ENCODE measurements around the gene STARD3. TPM values are rescaled to one million over a fixed set of nuclear protein-coding genes. Genes with fewer than 3 reads are reported as not detected.

Gene STARD3
- total RNA-seq, 1 donor from 2014 or later, result 31.9 TPM

DNA sequence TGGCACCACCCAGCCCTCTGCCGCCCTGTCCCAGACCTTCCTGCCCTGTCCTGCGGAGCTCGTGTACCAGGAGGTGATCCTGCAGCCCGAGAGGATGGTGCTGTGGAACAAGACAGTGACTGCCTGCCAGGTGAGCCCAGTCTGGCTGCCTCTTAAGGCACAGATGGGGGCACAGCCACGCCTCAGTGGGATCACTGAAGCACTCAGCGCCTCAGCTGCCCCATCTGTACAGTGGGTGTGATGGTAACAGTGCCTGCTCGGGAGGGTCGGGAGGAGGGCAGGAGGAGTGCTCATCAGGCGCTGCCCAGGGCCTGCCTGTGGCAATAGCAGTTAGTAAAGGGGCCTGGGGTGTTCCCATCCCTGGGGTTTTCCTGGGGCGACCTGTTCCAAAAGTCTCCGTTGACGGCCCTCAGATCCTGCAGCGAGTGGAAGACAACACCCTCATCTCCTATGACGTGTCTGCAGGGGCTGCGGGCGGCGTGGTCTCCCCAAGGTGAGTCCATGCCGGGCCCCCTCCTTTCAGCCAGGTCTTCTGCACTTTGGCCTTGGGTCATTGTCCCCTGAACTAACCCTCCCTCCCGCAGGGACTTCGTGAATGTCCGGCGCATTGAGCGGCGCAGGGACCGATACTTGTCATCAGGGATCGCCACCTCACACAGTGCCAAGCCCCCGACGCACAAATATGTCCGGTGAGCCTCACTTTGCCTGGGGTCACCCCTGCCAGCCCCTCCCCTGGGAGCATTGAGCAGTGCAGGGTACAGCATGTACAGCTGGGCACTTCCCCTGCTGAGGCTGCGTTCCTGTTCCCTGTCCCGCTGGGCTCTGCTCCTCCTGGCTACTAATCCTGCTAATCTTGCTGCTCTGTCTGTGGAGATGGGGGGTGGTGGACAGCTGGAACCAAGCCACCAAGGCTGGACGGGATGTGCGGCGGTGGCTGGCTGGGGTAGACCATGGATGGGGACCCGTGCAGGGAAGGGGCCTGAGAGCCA is 23.7 kb downstream of the STARD3 start:
- DNase-seq (ENCODE audit: low read depth), result no peak

DNA sequence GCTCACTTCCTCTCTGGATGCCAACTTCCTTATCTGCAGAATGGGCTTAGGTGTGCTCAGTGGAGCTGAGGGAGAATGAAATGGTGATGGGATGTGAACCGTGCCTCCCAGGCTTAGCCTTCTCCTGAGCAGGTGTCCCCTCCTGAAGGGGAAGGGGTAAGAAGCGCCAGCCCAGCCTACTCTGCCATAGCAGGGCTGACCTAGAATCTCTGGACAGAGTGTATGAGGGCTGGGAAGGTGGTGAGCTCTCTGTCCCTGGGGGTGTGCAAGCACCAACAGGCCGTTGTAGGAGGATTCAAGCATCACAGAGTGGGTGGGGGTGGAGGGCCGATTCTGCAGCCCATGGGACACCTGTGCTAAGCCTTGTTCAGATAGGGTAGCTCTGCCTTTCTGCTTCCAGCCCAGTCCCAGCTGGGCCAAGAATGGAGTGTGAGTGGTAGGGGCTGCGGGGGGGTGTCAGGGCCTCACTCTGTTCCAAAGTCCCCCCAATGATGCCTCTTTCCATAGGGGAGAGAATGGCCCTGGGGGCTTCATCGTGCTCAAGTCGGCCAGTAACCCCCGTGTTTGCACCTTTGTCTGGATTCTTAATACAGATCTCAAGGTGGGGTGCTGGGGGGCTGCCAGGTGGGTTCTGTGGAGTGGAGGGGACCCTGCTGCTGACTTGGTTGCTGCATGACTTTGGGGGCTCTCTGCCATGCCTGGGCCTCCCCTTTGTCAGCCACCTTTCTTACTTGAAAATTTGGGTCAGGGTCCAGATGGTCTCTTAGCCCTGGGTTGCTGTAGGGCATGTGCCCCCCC is 25.0 kb downstream of the STARD3 start:
- no peak for DNase-seq (ENCODE audit: low read depth)

DNA sequence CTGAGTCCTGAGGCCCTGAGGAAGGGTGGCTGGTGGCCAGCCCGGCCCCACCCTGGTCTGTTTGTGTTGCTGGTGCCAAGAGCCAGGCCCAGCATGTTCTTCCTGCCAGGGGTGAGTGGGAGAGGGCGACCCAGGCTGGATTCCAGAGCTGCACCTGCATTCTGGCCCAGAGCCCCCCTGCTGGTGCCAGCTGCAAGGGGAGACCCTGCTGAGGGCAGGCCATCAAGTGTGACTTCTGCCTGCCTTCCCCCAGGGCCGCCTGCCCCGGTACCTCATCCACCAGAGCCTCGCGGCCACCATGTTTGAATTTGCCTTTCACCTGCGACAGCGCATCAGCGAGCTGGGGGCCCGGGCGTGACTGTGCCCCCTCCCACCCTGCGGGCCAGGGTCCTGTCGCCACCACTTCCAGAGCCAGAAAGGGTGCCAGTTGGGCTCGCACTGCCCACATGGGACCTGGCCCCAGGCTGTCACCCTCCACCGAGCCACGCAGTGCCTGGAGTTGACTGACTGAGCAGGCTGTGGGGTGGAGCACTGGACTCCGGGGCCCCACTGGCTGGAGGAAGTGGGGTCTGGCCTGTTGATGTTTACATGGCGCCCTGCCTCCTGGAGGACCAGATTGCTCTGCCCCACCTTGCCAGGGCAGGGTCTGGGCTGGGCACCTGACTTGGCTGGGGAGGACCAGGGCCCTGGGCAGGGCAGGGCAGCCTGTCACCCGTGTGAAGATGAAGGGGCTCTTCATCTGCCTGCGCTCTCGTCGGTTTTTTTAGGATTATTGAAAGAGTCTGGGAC is 25.8 kb downstream of the STARD3 start:
- no peak for DNase-seq (ENCODE audit: low read depth)

DNA sequence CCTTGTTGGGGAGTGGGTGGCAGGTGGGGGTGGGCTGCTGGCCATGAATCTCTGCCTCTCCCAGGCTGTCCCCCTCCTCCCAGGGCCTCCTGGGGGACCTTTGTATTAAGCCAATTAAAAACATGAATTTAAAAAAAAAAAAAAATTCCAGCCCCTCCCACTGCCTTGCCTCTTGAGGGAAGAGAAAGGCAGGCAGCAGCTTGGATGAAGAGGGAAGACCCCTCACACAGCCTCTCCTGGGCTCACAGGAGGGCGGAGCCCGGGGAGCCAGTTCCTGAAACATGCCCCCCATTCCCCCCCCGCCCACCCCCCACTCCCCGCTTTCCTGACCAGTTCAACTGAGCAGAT is 26.4 kb downstream of the STARD3 start:
- no peak for DNase-seq (ENCODE audit: low read depth)

DNA sequence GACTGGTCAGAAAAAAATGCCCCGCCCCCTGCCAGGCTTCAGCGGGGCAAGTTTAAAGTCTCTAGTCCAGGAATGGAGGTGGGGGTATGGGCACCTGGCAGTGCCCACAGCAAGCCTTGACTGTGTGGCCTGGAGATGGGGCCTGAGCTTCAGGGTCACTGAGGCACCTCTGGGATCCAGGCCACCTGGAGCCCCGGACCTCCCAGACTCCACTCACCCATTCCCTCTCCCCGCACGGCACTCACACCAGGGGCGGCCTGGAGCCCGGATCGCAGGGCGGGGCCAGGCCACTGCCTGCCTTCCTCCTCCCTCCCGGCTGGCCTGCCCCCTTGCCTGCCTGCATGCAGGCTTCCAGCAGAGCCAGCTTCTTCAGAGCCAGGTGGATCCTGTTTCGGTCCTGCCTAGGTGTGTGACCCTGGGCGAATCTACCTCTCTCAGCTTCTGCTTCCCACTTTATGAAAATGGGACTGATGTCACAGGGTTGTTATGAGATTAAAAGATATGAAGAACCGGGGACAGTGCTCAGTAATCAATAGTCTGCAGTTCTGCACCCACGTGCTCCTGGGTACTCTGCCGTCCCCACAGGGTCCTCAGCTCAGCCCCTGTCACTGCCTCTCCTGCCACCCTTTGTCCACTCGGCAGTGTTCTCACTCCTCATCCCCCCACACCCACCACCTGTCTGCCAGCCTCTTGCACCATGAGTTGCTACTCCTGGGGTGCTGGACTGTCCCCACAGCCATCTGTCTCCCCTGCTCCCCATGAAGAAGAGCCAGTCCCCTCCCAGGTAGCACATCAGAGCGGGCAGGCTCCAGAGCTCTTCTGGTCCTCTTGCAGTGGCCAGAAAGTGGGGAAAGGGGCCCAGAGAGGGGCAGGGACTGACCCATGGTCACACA is 27.0 kb downstream of the STARD3 start:
- DNase-seq (ENCODE audit: low read depth), result no peak

DNA sequence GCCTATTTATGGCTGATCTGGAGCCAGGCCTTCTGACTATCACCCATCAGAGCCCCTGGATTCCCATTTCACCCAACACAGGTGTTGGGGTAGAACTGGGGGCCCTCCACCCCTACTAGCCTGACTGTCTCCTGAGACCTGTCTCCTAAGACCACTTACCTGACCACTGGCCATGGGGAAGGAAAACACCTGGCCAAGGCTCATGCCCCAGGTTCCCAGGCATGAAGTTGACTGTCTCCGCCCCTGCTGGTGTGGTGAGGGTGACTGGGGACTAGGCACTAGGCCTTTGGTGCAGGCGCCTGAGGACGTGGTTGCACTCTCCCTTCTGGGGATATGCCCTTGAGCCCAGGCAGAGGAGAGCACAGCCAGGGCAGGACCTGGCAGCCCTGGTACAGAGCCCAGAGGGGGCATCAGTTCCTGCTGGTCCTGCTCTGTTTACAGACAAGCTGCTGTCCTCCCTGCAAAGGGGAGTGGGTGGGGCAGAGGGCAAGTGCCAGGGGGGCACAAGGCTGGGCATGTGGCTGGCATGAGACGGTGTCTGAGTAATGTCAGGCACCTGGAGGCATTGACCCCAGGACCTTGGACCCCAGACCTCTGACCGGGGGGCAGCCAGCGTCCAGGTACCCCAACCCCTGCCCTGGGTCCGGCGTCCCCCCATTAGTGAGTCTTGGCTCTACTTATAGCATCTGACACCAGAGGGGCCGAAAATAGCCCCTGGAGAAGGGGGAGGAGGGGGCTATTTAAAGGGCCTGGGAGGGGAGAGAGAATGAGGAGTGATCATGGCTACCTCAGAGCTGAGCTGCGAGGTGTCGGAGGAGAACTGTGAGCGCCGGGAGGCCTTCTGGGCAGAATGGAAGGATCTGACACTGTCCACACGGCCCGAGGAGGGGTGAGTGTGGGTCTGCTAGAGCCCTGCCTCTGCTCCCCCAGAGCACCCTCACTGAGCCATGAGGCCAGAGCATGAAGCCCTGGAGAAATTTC is 27.9 kb downstream of the STARD3 start, which contains the start of gene TCAP:
TCAP (plus strand) TSS at position 769 of the 981 bp plus-strand sequence; CDS start at position 780, 11 bp downstream.
- no peak for DNase-seq (ENCODE audit: low read depth)

DNA sequence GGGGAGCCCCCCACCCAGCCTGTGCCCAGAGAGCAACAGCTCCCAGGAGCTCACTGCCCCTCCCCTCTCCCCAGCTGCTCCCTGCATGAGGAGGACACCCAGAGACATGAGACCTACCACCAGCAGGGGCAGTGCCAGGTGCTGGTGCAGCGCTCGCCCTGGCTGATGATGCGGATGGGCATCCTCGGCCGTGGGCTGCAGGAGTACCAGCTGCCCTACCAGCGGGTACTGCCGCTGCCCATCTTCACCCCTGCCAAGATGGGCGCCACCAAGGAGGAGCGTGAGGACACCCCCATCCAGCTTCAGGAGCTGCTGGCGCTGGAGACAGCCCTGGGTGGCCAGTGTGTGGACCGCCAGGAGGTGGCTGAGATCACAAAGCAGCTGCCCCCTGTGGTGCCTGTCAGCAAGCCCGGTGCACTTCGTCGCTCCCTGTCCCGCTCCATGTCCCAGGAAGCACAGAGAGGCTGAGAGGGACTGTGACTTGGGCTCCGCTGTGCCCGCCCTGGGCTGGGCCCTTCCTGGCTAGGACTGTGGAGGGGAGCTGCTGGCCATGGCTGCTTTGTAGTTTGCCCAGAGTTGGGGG is 28.8 kb downstream of the STARD3 start:
- no peak for DNase-seq (ENCODE audit: low read depth)

DNA sequence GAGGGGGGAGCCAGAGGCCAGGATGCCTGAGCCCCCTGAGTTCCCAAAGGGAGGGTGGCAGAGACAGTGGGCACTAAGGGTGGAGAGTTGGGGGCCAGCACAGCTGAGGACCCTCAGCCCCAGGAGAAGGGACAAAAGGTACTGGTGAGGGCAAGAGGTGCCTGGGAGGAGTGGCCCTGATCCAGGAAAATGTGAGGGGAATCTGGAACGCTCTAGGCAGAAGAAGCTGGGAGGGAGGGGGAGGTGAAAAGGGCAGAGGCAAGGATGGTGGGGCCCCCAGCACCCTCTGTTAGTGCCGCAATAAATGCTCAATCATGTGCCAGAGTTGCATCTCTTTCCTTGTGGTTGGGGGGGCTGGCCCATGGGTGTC is 29.3 kb downstream of the STARD3 start:
- DNase-seq (ENCODE audit: low read depth), result no peak

DNA sequence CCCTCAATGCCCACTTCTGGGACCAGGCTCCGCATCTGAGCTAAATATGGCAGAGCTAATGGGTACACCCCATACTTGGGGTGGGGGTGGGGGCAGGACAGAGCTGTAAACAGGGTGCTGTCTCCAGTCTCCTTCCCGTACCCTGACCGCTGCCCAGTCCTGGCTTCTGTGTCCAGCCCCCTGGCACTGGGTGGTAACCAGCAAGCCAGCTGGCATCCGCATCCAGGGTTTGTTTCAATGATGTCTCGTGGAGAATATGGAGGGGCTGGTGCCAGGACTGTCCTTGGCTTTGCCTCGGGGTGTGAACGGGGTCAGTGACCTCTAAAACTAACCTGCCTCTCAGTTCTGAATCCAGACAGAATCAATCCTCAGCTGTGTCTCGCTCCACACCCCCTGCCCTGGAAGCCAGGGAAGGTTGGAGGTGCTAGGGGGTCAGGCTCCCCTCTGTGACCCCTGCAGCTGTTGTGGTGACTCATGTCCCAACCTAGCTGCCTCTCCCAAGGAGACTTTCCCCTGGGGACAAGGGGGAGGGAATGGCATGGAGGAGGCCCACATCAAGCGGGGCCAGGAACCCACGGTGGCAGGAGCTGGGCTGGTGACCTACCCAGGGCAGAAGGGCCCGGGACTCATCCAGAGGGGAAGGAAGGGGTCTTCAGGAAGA is 29.8 kb downstream of the STARD3 start:
- no peak for DNase-seq (ENCODE audit: low read depth)

DNA sequence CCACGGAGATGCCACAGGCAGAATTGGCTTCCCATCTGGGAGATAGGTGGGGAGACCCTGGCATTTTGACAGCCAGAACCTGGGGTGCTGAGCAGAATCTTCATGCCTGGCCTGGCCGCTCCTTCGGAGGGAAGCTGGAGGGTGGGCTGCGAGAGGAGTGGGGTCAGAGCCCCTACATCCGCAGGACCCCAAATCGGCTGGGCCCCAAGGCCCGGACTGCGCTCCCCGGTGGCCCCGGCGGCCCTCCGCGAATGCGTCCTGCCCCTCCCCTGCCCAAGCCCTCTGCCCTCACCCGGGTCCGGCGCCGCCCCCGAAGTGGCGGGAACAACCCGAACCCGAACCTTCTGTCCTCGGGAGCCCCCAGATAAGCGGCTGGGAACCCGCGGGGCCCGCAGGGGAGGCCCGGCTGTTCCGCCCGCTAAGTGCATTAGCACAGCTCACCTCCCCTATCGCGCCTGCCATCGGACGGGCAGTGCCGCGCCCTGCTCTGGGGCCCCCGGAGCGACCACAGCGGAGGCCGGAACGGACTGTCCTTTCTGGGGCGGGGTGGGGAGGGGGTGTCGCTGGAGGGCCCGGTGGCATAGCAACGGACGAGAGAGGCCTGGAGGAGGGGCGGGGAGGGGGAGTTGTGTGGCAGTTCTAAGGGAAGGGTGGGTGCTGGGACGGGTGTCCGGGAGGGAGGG is 30.5 kb downstream of the STARD3 start:
- no peak for DNase-seq (ENCODE audit: low read depth)

DNA sequence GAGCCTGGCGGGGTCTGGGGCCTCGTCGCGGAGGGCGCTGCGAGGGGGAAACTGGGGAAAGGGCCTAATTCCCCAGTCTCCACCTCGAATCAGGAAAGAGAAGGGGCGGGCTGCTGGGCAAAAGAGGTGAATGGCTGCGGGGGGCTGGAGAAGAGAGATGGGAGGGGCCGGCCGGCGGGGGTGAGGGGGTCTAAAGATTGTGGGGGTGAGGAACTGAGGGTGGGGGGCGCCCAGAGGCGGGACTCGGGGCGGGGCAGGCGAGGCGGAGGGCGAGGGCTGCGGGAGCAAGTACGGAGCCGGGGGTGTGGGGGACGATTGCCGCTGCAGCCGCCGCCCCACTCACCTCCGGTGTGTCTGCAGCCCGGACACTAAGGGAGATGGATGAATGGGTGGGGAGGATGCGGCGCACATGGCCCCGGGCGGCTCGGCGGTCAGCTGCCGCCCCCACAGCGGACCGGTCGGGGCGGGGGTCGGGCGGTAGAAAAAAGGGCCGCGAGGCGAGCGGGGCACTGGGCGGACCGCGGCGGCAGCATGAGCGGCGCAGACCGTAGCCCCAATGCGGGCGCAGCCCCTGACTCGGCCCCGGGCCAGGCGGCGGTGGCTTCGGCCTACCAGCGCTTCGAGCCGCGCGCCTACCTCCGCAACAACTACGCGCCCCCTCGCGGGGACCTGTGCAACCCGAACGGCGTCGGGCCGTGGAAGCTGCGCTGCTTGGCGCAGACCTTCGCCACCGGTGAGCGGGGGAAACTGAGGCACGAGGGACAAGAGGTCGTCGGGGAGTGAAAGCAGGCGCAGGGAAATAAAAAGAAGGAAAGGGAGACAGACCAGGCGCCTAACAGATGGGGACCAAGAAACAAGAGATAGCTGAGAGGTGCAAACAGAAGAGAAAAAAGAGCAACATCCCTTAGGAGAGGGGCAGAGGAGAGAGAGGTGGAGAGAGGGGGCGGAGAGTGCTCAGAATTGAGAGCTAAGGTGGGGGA is 31.3 kb downstream of the STARD3 start, which contains the start of gene PNMT:
PNMT (plus strand) TSS at position 509 of the 980 bp plus-strand sequence; CDS start at position 532, 23 bp downstream.
- no peak for DNase-seq (ENCODE audit: low read depth)

DNA sequence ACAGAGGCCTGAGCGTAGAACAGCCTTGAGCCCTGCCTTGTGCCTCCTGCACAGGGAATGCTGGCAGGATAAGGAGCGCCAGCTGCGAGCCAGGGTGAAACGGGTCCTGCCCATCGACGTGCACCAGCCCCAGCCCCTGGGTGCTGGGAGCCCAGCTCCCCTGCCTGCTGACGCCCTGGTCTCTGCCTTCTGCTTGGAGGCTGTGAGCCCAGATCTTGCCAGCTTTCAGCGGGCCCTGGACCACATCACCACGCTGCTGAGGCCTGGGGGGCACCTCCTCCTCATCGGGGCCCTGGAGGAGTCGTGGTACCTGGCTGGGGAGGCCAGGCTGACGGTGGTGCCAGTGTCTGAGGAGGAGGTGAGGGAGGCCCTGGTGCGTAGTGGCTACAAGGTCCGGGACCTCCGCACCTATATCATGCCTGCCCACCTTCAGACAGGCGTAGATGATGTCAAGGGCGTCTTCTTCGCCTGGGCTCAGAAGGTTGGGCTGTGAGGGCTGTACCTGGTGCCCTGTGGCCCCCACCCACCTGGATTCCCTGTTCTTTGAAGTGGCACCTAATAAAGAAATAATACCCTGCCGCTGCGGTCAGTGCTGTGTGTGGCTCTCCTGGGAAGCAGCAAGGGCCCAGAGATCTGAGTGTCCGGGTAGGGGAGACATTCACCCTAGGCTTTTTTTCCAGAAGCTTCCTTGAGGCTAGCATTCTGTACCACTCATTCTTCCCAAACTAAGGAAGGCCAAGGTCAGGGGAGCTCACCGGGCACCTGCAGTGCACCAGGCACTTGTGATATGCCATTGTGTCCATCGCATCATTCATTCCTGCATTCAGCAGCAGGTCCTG is 33.2 kb downstream of the STARD3 start:
- no peak for DNase-seq (ENCODE audit: low read depth)

DNA sequence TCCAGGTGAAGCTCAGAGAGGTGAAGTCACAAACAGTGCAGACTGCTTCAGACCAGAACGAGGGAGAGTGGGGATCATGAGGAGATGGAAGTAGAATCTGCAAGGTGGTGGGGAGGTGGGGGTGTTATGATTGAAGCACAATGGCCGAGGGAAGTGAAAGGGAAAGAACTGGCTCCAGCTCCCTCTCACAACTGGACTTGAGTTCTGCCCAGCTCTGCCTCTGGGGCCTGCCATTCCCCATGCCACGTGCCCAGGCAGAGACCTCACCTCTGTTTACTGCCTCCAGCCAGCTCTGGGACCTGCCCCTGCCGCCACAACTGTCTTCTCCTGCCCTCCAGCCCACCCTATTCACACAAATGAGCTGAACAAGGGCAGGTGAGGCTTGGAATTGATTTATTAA is 33.8 kb downstream of the STARD3 start:
- DNase-seq (ENCODE audit: low read depth), result no peak

DNA sequence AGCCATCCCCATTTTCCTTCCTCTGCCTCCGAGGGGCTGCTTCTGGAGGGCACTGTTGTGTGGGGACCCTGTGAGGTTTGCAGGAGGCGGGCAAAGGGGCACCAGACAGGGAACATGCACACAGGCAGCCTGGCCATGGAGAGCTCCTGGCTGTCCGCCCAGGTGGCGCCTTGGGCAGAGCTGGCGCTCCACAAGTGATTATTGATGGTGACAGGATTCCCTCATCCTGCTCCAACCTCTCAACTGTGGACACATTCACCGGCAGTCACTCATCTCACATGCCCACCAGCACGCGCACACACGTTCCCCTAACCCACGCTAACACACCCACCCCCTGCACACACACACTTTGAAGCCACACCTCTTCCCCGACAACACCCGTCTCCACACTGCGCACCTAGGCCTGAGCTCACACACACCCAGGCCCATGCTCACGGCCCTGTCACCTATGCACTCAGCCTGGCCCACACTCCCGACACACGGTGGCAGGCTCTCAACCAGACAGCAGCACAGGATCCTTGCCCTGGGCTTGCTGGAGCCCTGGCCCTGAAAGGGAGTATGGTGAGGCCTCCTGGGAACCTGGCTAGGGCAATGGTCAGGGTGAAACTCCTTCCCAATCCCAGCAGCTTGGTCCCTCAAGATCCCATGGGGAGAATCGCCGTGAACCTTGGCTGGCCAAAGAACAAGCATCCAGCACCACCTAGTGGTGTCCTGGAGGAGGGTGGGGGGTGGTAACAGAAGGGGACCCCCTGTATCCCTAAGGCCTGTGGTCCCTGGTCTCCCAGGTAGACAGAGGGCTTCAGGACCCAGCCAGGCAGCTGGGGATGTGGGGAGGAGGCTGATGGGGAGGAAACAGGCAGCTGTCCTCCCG is 34.9 kb downstream of the STARD3 start:
- DNase-seq (ENCODE audit: low read depth), result no peak
